Medulla oblongata (tissue), 1 donor: Measurements from ENCODE around the gene ZNF556.
"Not testable (repeated sequence)": the region's sequence is repeated elsewhere in the genome, so short reads cannot be mapped to it uniquely, and the experiment has no call there.

Experiments used
- DNase-seq: peaks from one replicate; pipeline ENCODE4 v3.0.0-alpha.2; 2015; ENCODE audit errors: extremely low spot score

The ZNF556 gene

GRCh38 chr19:2853015-2853606 lies 14.0 kb upstream of the ZNF556 start:
- DNase-seq, result no peak

DNA sequence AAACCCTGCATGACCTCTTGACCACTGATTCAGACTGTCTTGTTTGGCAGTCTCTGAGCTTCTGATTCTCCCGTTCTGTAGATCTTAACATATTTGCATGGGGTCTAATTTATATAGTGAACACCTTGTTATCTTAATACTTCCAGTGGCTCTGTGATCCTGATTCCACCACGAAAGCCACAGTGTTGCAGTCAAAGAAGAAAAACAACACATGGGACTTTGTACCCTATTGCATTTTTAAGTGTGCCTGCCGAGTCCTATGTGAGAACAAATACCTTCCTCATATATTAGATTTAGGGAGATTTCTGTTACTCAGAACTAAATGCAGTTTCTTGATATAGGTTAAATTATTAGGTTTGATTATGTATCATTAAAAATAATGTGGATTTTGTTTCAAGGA lies 12.3 kb upstream of the ZNF556 start:
- DNase-seq, result no peak

DNA sequence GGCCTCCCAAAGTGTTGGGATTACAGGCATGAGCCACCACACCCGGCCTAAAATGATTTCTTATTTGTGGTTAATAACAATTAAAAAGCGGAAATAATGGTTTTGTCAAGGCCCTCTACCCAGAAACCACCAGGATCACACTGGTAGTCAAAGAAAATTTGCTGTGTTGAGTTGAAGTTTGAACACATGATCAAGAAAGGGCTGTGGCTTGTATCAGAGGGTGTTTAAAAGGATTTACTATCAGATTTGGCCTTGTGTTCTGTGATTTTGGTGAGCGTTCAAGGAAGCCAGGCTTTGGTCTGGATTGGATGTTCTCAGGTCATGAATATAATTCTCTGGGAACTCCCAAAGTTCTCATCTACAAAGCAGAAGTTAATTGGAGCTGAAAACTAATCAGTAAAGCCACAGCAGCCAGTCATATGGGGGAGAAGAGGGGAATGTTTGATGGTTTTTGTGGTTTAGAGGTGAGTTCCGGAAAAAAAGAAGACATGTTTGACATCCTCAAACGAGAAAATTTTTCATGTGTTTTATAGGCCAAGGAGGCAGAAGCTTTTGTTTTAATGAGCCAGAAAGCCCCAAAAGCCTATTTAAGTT lies 10.6 kb upstream of the ZNF556 start:
- DNase-seq, result no peak

- DNase-seq, result no peak
Observed at GRCh38 chr19:2858864-2859263, 8.3 kb upstream of the ZNF556 start.

DNA sequence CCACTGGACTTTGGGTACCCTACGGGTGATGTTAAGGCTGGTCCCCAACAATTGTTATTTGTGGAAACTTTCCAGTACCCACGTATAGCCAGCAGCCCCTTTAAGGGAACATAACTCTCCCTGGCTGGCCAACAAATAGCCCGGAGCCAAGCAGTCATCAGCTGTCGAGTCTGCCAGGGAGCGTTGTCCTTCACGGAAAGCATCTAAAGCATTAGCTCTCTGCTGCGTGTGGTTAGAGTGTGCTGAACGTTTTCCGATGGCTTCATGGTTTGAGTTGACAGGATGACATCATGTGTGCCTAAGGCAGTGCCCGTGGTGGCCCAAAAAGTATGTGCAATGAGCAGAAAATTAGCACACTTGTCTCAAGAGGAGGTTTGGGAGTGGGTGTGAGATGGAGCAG lies 3.3 kb upstream of the ZNF556 start:
- no peak for DNase-seq

GRCh38 chr19:2865334-2866100 lies 1.6 kb upstream of the ZNF556 start:
- no peak for DNase-seq

DNA sequence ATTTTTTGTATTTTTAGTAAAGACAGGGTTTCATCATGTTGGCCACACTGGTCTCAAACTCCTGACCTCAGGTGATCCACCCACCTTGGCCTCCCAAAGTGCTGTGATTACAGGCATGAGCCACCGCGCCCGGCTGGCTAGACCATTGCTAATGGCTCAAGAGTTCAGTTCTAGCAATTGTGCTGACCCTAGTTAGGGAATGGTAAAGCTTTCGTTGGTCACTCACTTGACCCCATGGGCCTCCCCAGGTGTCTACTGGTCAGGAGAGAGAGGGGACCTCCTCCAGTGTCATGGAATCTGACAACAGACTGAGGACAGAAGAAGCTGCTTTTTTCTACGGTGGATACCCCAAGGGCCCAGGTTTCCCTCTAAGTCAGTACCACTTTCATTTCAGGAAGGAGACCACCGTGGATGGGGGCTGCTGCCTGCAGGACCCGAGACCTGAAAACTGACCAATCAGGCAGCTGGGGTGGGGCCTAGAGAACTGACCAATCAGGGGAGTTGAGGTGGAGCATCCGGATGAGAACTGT lies 575 bp upstream of the ZNF556 start:
- no peak for DNase-seq

- no peak for DNase-seq
Observed at GRCh38 chr19:2869618-2870017, 2.5 kb downstream of the ZNF556 start.

- not testable (repeated sequence) for DNase-seq
Observed at GRCh38 chr19:2872175-2872574, 5.0 kb downstream of the ZNF556 start.

DNA sequence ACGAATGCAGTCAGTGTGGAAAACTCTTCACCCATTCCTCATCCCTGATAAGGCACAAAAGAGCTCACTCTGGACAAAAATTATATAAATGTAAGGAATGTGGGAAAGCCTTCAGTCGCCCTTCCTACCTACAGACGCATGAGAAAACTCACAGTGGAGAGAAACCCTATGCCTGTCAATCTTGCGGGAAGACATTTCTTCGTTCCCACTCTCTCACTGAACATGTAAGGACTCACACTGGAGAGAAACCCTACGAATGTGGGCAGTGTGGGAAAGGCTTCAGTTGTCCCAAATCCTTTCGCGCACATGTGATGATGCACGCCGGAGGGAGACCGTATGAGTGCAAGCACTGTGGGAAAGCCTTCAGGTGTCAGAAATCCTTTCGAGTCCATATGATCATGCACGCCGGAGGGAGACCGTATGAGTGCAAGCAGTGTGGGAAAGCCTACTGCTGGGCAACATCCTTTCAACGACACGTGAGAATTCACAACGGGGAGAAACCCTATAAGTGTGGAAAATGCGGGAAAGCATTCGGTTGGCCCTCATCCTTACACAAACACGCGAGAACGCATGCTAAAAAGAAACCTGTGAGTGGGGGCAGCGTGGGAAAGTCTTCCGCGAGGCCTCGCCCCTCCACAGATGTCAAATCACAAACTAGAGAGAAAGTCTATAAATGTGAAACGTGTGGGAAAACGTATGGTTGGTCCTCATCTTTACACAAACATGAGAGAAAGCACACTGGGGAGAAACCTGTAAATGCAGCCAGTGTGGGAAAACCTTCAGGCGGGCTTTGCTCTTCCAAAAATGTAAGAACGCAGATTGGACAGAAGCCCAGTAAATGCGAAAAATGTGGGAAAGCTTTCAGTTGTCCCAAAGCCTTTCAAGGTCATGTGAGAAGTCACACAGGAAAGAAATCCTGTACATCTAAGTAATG lies 10.5 kb downstream of the ZNF556 start:
- DNase-seq, result no peak

DNA sequence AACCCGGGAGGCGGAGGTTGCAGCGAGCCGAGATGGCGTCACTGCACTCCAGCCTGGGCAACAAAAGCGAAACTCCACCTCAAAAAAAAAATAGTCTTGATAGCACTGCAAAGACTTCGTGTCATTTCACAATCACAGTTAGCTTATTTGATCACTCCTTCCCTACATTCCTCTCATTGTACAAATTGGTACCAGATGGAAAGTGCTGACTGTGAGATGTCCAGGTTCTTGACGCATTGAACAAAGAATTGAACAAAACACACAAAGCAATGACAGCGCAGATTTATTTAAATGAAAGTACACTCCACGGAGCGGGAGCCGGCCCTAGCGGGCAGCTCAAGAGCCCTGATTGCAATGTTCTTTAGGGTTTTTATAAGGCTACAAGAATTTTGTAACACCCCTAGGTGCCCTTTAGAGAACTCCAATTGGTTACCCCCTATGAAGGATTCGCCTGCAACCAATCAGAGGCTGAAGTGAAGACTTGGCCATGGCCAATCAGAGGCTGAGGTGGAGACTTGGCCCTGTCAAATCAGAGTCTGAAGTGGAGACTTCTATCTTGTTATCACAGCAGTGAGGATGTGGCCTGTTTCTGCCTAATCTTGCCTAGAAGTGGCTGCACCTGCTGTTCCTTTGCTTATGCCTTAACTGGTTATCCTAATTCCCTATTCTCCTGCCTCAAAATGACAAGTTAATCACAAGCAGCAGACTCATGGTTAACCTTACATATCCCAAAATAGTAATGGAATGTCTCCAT lies 16.7 kb downstream of the ZNF556 start:
- no peak for DNase-seq

- no peak for DNase-seq
Observed at GRCh38 chr19:2885736-2886135, 18.6 kb downstream of the ZNF556 start.

- DNase-seq, result peak; percentile 89
Observed at GRCh38 chr19:2887391-2887914, 20.3 kb downstream of the ZNF556 start.

GRCh38 chr19:2888731-2889224 lies 21.6 kb downstream of the ZNF556 start:
- DNase-seq, result no peak

- DNase-seq, result not testable (repeated sequence)
Observed at GRCh38 chr19:2890531-2890930, 23.4 kb downstream of the ZNF556 start.

GRCh38 chr19:2896694-2897093 lies 29.6 kb downstream of the ZNF556 start:
- no peak for DNase-seq

DNA sequence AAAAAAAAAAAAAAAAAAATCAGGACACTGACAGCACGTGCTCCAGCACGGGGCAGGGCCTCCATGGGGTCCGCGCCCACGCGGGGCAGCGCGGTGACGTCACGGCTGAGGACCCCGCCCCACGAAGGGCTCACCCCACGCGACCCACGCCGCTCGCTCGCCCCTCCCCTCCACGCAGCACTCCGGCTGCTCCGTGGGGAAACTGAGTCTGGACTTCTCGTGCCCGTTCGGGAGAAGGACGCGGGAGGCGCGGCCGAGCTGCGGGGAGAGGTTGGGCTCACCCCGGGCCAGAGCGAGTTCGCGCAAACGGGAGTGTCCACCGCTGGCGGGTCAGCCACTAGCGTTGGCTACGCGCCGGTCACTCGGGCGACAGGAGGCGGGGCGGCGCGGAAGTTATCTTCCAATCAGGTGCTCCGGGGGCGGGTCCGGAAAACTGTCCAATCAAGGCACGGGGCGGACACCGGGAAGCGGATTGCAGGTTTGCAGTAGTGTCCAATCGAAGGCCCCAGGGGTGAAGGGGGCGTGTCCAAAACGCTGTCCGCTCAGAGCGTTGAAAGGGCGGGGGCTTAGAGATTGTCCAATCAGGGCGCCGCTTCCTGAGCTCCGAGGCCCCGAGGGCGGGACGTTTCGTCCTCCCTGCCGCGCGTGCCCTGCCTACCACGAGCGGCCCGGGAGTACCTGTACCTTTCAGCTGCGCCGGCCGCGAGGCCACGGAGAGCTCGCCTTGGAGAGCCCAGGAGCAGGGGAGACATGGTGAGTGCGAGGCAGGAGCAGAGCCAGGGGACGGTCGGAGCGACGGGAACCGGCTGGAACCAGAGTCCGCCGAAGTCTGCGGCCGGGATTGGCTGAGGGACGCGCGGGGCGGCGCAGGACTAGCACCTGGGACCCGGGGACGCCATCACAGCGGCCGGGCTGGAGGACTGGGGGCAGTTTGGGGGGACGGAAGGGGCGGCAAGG lies 33.4 kb downstream of the ZNF556 start, which contains the start of gene ZNF57:
ZNF57 (plus strand) TSS at position 633 of the 957 bp plus-strand sequence; CDS start at position 751, 118 bp downstream.
- DNase-seq, result peak; percentile 99

GRCh38 chr19:2902590-2903218 lies 35.6 kb downstream of the ZNF556 start:
- no peak for DNase-seq

DNA sequence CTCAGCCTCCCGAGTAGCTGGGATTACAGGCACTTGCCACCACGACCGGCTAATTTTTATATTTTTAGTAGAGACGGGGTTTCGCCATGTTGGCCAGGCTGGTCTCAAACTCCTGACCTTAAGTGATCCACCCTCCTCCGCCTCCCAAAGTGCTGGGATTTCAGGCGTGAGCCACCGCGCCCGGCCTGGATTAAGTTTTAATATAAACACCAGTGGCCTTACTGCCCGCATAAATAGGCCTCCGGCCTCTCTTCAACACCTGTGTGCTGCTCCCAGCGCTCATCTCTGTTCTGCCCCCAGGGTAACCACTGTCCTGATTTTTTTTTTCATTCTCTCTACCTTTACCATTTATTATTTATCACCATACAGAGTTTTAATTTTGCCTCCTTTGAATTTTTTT lies 36.2 kb downstream of the ZNF556 start:
- DNase-seq, result not testable (repeated sequence)
